OCI-LY7 (cell line): ENCODE data around the gene PAFAH1B1. TPM values are rescaled to one million over a fixed set of nuclear protein-coding genes. Genes with fewer than 3 reads are reported as not detected.

Experiments
- BruUV-seq: library from RNA; stranded (reverse); fragments of 400-500 nt; replicated peaks from 2 replicates; lab custom pipeline; 2021; lab: Mats Ljungman, UMichigan
- CTCF ChIA-PET: fragments of 300-600 bp; sonication (Branson Sonifier 250); formaldehyde crosslinking; loops from one replicate; lab custom pipeline; 2022; ENCODE audit warnings: antibody characterized with exemption; ENCODE audit not compliant: unreplicated experiment; lab: Charles Lee
- POLR2A ChIA-PET: fragments of 300-600 bp; sonication (Branson Sonifier 250); formaldehyde crosslinking; loops from one replicate; lab custom pipeline; 2022; ENCODE audit warnings: antibody characterized with exemption; lab: Charles Lee
- DNase-seq: peaks from one replicate; pipeline ENCODE4 v3.0.0-alpha.2; 2015; ENCODE audit warnings: low spot score
- H2AFZ ChIP-seq: fragments of 200-600 bp; sonication (generic), shearing (Covaris generic); 2 replicates; pipeline ENCODE4 v1.6.1; 2014; ENCODE audit warnings: mild to moderate bottlenecking, antibody characterized with exemption, low read length, moderate library complexity
- H3K27ac ChIP-seq: fragments of 200-600 bp; sonication (generic); 2 replicates; pipeline ENCODE4 v1.5.1; 2014; ENCODE audit warnings: mixed run types, low read depth, mild to moderate bottlenecking, moderate library complexity, low read length, inconsistent platforms; ENCODE audit not compliant: poor library complexity, severe bottlenecking
- H3K36me3 ChIP-seq: fragments of 200-600 bp; sonication (generic); 2 replicates; pipeline ENCODE4 v1.6.1; 2014; ENCODE audit warnings: mild to moderate bottlenecking, antibody characterized with exemption, low read length, moderate library complexity, mixed read lengths; ENCODE audit not compliant: insufficient read depth
- H3K4me1 ChIP-seq: fragments of 200-600 bp; sonication (generic); 2 replicates; pipeline ENCODE4 v1.5.1; 2014; ENCODE audit warnings: mild to moderate bottlenecking, low read length; ENCODE audit not compliant: insufficient read depth, poor library complexity, severe bottlenecking
- H3K4me2 ChIP-seq: fragments of 200-600 bp; sonication (generic); 2 replicates; pipeline ENCODE4 v1.6.1; 2014; ENCODE audit warnings: mild to moderate bottlenecking, low read length
- H3K4me3 ChIP-seq: fragments of 200-600 bp; sonication (generic); 2 replicates; pipeline ENCODE4 v1.5.1; 2014; ENCODE audit warnings: mild to moderate bottlenecking, low read depth, low read length; ENCODE audit not compliant: poor library complexity, severe bottlenecking
- H3K79me2 ChIP-seq: fragments of 200-600 bp; sonication (generic); 2 replicates; pipeline ENCODE4 v1.6.1; 2016; ENCODE audit warnings: low read depth, mild to moderate bottlenecking, low read length, moderate library complexity, mixed read lengths; ENCODE audit not compliant: insufficient read depth
- H3K9me2 ChIP-seq: fragments of 200-600 bp; sonication (generic); 2 replicates; pipeline ENCODE4 v1.6.1; 2016; ENCODE audit warnings: mild to moderate bottlenecking, low read length, mixed read lengths; ENCODE audit not compliant: insufficient read depth
- H3K9me3 ChIP-seq: fragments of 200-600 bp; sonication (generic); 2 replicates; pipeline ENCODE4 v1.6.1; 2014; ENCODE audit warnings: mild to moderate bottlenecking, mixed run types, low read length, mixed read lengths
- H4K20me1 ChIP-seq: fragments of 200-600 bp; sonication (generic); 2 replicates; pipeline ENCODE4 v1.6.1; 2014; ENCODE audit warnings: mild to moderate bottlenecking, antibody characterized with exemption, low read length, moderate library complexity, mixed read lengths; ENCODE audit not compliant: insufficient read depth
- EZH2phosphoT487 ChIP-seq: fragments of 200-600 bp; sonication (generic); IDR thresholded peaks from 2 replicates; pipeline ENCODE4 v1.6.1; 2018; ENCODE audit warnings: low read depth, borderline replicate concordance, mild to moderate bottlenecking, mixed run types, antibody characterized with exemption, low read length, moderate library complexity, mixed read lengths
- intact Hi-C: fragments of 100-400 bp; cut with micrococcal nuclease; formaldehyde crosslinking; loops from one replicate; pipeline ENCODE4 v1.10.0; 2022; ENCODE audit not compliant: unreplicated experiment
- total RNA-seq, 2 experiments: library from RNA; depleted of rRNA in 1 of 2; stranded (reverse); fragments of >200 nt in 1 of 2; shearing (Covaris generic) in 1 of 2; gene quantifications; 2 replicates each; pipeline ENCODE4 v1.2.3, GENCODE V29; 2014 to 2022
- TF ChIP-seq, protein P1 (sequence below): fragments of 200-600 bp; sonication (generic); conservative IDR thresholded peaks from 2 replicates; pipeline ENCODE4 v1.5.1; 2014; ENCODE audit warnings: mild to moderate bottlenecking, antibody characterized with exemption, low read length, moderate library complexity, mixed read lengths

PAFAH1B1 gene
- total RNA-seq, 2 experiments from 2014 or later: 51.1 to 127 TPM

DNA sequence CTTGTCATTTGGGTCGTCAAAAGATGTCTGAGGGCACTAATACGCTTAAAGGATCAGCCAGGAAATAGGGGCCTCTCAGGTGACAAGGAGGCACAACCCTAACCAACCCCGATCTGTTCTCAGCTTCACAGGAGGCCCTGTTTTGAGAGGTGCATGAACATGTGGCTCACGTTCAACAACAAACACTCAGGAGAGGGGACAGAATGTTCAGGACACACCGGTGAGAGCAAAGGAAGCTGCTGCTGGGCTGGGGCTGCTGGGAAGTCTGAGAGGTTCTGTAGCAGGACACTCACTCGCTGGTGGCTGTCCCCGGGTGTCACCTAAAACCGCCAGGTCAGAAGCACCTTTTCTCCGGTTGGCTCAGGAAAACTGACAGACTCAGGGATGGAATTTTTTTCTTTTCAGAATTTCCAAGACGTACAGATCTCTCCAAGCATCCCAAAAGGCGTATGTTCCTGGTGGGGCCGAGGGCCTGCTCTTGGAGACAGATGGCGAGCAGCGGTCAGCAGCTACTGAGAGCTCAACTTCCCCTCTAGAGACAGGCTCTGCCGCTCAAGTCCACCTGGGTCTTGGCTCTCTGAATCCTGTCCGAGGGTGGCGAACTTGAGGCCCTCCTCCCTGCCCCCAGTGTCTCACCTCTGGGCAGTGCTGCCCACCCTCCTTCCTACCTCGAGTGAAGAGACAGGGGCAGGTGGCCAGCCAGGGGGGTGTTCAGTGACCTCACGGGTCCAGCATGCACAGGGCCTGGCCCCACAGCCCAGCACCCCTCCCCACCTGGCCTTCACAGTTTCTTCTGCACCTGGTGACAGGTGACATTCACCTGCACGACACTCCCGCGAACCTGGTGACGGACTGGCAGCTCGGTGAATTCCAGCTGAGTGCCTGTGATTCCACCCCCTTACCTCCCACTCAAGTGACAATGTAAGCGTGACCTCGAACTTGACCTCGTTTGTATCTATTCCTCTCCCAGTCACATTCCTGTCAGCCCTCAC, 95.2 kb downstream of the PAFAH1B1 start:
- intact Hi-C loops: loop anchor here (10.0 kb wide), 1 partner anchor 254 kb away; no protein-coding TSS in a partner anchor
- H3K79me2 ChIP-seq: no peaks in the 10 kb centered on the region
- TF ChIP-seq EZH2phosphoT487: no peak
- TF ChIP-seq, protein P1, sequence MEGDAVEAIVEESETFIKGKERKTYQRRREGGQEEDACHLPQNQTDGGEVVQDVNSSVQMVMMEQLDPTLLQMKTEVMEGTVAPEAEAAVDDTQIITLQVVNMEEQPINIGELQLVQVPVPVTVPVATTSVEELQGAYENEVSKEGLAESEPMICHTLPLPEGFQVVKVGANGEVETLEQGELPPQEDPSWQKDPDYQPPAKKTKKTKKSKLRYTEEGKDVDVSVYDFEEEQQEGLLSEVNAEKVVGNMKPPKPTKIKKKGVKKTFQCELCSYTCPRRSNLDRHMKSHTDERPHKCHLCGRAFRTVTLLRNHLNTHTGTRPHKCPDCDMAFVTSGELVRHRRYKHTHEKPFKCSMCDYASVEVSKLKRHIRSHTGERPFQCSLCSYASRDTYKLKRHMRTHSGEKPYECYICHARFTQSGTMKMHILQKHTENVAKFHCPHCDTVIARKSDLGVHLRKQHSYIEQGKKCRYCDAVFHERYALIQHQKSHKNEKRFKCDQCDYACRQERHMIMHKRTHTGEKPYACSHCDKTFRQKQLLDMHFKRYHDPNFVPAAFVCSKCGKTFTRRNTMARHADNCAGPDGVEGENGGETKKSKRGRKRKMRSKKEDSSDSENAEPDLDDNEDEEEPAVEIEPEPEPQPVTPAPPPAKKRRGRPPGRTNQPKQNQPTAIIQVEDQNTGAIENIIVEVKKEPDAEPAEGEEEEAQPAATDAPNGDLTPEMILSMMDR: no peak
- CTCF ChIA-PET: no interaction called here
- no peak overlapping the region for H2AFZ ChIP-seq
- H3K4me1 ChIP-seq: no peaks in the 10 kb centered on the region
- POLR2A ChIA-PET: no interaction called here
- H3K27ac ChIP-seq: no peak overlapping the region
- H3K4me2 ChIP-seq: no peak overlapping the region
- H3K9me3 ChIP-seq: no peaks in the 10 kb centered on the region
- no TSS peak for BruUV-seq
- peaks cover 73% of the 10 kb centered on the region for H3K36me3 ChIP-seq
- H3K4me3 ChIP-seq: no peak overlapping the region
- no peaks in the 10 kb centered on the region for H3K9me2 ChIP-seq
- H4K20me1 ChIP-seq: no peaks in the 10 kb centered on the region
- no peak for DNase-seq

DNA sequence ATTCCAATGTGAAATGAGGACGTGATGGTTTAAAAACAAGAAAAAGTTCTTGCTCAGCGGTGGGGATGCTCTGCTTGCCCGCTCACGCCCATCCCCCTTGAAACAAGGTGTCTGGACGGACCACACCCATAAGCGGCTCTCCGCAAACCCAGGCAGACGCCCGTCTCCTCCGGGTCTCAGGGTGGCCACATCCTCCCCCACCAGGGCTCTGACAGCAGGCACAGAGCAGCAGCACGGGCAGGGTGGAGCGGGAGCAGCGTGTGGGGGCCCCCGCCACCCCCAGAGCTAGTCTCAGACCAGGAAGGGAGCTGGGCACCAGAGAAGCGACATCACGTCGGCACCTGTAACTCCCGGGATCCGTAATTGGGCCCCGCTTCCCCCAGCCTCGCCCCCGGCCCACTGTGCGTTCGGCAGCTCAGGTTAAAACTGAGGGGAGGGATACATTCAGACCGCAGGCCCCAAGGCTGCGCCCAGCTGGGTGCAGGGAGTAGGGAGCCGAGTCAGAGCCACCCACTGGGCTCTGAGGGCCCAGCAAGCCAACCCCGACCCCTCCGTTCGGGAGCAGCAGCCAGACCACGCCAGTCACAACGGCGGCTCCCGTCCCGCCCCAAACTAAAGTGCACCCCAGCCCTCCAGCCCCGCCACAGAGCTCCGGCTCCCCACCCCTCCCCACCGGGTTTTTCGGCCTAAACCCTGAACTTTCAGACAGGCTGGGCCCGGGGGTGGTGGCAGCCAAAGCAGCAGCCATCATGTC, 96.1 kb downstream of the PAFAH1B1 start:
- Histone ChIP-seq H3K36me3 (peaks cover 72% of the 10 kb centered on the region), H3K4me3 (no peak overlapping the region), H4K20me1 (no peaks in the 10 kb centered on the region), H2AFZ (no peak overlapping the region), H3K9me3 (no peaks in the 10 kb centered on the region), H3K9me2 (no peaks in the 10 kb centered on the region), H3K27ac (no peak overlapping the region), H3K79me2 (no peaks in the 10 kb centered on the region), H3K4me2 (no peak overlapping the region; the same call in 1 of the 2 replicates), H3K4me1 (no peaks in the 10 kb centered on the region)
- TF ChIP-seq EZH2phosphoT487: no peak
- TF ChIP-seq, protein P1: no peak
- BruUV-seq: TSS peak; percentile 72
- intact Hi-C loops: loop anchor here (10.0 kb wide), 1 partner anchor 255 kb away; no protein-coding TSS in a partner anchor
- CTCF ChIA-PET: no interaction called here
- POLR2A ChIA-PET: no interaction called here
- no peak for DNase-seq
